ENCODE data around the gene TMC7.

Gene TMC7

DNA sequence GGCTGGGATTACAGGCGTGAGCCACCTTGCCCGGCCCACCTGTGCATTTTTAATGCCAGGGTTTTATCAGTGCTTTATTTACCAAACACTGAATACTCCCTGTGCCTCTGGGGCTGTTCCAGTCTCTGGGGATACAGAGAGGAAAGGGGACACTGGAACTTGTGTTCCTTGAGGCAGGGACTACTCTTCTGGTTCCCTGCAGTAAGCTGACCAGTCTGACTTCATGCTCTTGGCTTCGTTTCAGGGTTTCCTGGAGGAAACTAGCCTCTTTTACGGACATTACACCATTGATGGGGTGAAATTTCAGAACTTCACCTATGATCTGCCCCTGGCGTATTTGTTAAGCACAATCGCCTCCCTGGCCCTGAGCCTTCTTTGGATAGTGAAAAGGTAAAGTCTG lies 46.2 kb downstream of the TMC7 start:
- Histone ChIP-seq H3K27ac (ENCODE audit: extremely low read depth, low read depth, low read length) (no peak overlapping the region), H3K36me3 (ENCODE audit: control insufficient read depth in 2 of 2, insufficient read depth in 1 of 2, low read length in 2 of 2) (peaks cover 0 to 6% of the 10 kb centered on the region in 2 experiments; a peak in 1 of 3 replicates), H3K9me3 (ENCODE audit: control insufficient read depth, insufficient read depth, low read depth, low read length) (no peaks in the 10 kb centered on the region), H3K4me3 (ENCODE audit: low read depth, low read length) (no peak overlapping the region), H3K4me1 (ENCODE audit: control insufficient read depth, insufficient read depth, low read length) (no peaks in the 10 kb centered on the region)
- POLR2A ChIA-PET: no interaction called here
- CTCF ChIA-PET: no interaction called here
- TF ChIP-seq KLF1 (tag by site-specific recombination; IDR thresholded peaks at IDR 0.05) (no peak), ZNF132 (tag by site-specific recombination; IDR thresholded peaks at IDR 0.05; ENCODE audit: borderline replicate concordance) (no peak), ZNF48 (tag by site-specific recombination; IDR thresholded peaks at IDR 0.05) (no peak), ZNF324 (tag by site-specific recombination; IDR thresholded peaks at IDR 0.05) (no peak)

- no peak for TF ChIP-seq ZNF416 (tag by site-specific recombination; IDR thresholded peaks at IDR 0.05)
- TF ChIP-seq BCL11B (tag by site-specific recombination; IDR thresholded peaks at IDR 0.05; ENCODE audit: low read depth): no peak
- TF ChIP-seq ZNF488 (tag by site-specific recombination; IDR thresholded peaks at IDR 0.05): no peak
- no peak for TF ChIP-seq ZNF133 (tag by site-specific recombination; IDR thresholded peaks at IDR 0.05)
- TF ChIP-seq ZNF184 (tag by site-specific recombination; IDR thresholded peaks at IDR 0.05): no peak
- TF ChIP-seq, protein P1, sequence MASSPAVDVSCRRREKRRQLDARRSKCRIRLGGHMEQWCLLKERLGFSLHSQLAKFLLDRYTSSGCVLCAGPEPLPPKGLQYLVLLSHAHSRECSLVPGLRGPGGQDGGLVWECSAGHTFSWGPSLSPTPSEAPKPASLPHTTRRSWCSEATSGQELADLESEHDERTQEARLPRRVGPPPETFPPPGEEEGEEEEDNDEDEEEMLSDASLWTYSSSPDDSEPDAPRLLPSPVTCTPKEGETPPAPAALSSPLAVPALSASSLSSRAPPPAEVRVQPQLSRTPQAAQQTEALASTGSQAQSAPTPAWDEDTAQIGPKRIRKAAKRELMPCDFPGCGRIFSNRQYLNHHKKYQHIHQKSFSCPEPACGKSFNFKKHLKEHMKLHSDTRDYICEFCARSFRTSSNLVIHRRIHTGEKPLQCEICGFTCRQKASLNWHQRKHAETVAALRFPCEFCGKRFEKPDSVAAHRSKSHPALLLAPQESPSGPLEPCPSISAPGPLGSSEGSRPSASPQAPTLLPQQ (tag by site-specific recombination; IDR thresholded peaks at IDR 0.05): no peak
- TF ChIP-seq ZNF16 (tag by site-specific recombination; IDR thresholded peaks at IDR 0.05; ENCODE audit: low read depth): no peak
- TF ChIP-seq ZNF146 (tag by site-specific recombination; IDR thresholded peaks at IDR 0.05): no peak
- TF ChIP-seq IKZF3 (tag by site-specific recombination; IDR thresholded peaks at IDR 0.05): no peak
- no peak for TF ChIP-seq ZNF138 (tag by site-specific recombination; IDR thresholded peaks at IDR 0.05; ENCODE audit: borderline replicate concordance)
- TF ChIP-seq ZNF658 (tag by site-specific recombination; IDR thresholded peaks at IDR 0.05): no peak
- TF ChIP-seq ZNF239 (tag by site-specific recombination; IDR thresholded peaks at IDR 0.05): no peak
- no peak for TF ChIP-seq ZFHX2 (tag by site-specific recombination; conservative IDR thresholded peaks at IDR 0.05)
- no peak for TF ChIP-seq KLF8 (tag by site-specific recombination; IDR thresholded peaks at IDR 0.05)
- no peak for TF ChIP-seq ZBTB48 (tag by site-specific recombination; IDR thresholded peaks at IDR 0.05)
- TF ChIP-seq ZBTB7A (tag by site-specific recombination; IDR thresholded peaks at IDR 0.05; ENCODE audit: low read depth): no peak
- no peak for TF ChIP-seq ZXDB (tag by site-specific recombination; IDR thresholded peaks at IDR 0.05)
- no peak for TF ChIP-seq OVOL3 (tag by site-specific recombination; IDR thresholded peaks at IDR 0.05)
- POLR2A ChIA-PET: no interaction called here
- Histone ChIP-seq H3K4me3 (ENCODE audit: low read depth, low read length) (no peak overlapping the region), H3K36me3 (ENCODE audit: control insufficient read depth in 2 of 2, insufficient read depth in 1 of 2, low read length in 2 of 2) (peaks cover 0 to 6% of the 10 kb centered on the region in 2 experiments; a peak in 1 of 3 replicates), H3K27ac (ENCODE audit: extremely low read depth, low read depth, low read length) (no peak overlapping the region), H3K4me1 (ENCODE audit: control insufficient read depth, insufficient read depth, low read length) (no peaks in the 10 kb centered on the region), H3K9me3 (ENCODE audit: control insufficient read depth, insufficient read depth, low read depth, low read length) (no peaks in the 10 kb centered on the region)
- CTCF ChIA-PET: interaction anchor here (0.5 to 0.6 kb wide), 2 partner anchors 54 to 150 kb away, joined by 3 to 4 read pairs; no protein-coding TSS in a partner anchor
These were observed 48.0 kb downstream of the TMC7 start for GRCh38 chr16:19031738-19032137.

DNA sequence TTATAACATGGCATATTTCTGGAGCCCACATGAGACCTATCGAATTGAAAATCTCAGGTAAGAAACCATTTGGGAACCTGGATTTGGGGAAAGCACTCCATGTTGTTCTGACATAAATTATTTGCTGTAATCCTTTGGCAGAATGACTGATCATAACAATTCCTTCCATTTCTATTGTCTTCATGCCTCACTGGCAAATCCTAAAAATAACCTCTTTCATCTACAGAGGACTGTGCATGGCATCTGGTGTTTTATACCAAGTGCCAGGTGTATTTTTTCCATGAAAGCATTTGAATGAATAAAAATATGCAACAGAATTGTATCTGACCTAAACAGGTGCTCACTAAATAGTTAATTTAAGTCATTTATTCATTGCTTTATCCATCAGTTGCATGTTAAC lies 50.0 kb downstream of the TMC7 start:
- Histone ChIP-seq H3K9me3 (ENCODE audit: control insufficient read depth, insufficient read depth, low read depth, low read length) (no peaks in the 10 kb centered on the region), H3K4me1 (ENCODE audit: control insufficient read depth, insufficient read depth, low read length) (no peaks in the 10 kb centered on the region), H3K4me3 (ENCODE audit: low read depth, low read length) (no peak overlapping the region), H3K36me3 (ENCODE audit: control insufficient read depth in 2 of 2, insufficient read depth in 1 of 2, low read length in 2 of 2) (peaks cover 0 to 6% of the 10 kb centered on the region in 2 experiments; a peak in 1 of 3 replicates), H3K27ac (ENCODE audit: extremely low read depth, low read depth, low read length) (no peak overlapping the region)
- no peak for TF ChIP-seq ZNF747 (tag by site-specific recombination; IDR thresholded peaks at IDR 0.05)
- no peak for TF ChIP-seq TRIM28 (IDR thresholded peaks at IDR 0.05; ENCODE audit: borderline replicate concordance, low read length)
- TF ChIP-seq ZNF211 (tag by site-specific recombination; IDR thresholded peaks at IDR 0.05; ENCODE audit: low read depth): no peak
- no peak for TF ChIP-seq OSR2 (tag by site-specific recombination; IDR thresholded peaks at IDR 0.05)
- TF ChIP-seq ZBTB20 (tag by site-specific recombination; IDR thresholded peaks at IDR 0.05): no peak
- TF ChIP-seq ZNF184 (tag by site-specific recombination; IDR thresholded peaks at IDR 0.05): no peak
- TF ChIP-seq GLIS1 (tag by site-specific recombination; IDR thresholded peaks at IDR 0.05): no peak
- TF ChIP-seq ZNF664 (tag by site-specific recombination; IDR thresholded peaks at IDR 0.05): no peak
- TF ChIP-seq ZNF132 (tag by site-specific recombination; IDR thresholded peaks at IDR 0.05; ENCODE audit: borderline replicate concordance): no peak
- no peak for TF ChIP-seq ZNF155 (tag by site-specific recombination; IDR thresholded peaks at IDR 0.05)
- POLR2A ChIA-PET: no interaction called here
- CTCF ChIA-PET: interaction anchor here (0.6 kb wide), 1 partner anchor 93 kb away, joined by 3 read pairs; no protein-coding TSS in a partner anchor

All from HEK293 (cell line).